HG03095 (cell line): ENCODE results near the gene KIAA2012.

Experiments
- ATAC-seq: cut with Tn5 transposase; IDR thresholded peaks from one replicate; pipeline ENCODE4 v1.9.1; 2021; ENCODE audit warnings: moderate library complexity; ENCODE audit not compliant: unreplicated experiment

Gene KIAA2012

GRCh38 chr2:202074324-202074723 is 1.3 kb downstream of the KIAA2012 start:
- no peak for ATAC-seq

GRCh38 chr2:202079310-202079709 is 6.3 kb downstream of the KIAA2012 start:
- no peak for ATAC-seq

- ATAC-seq, result no peak
Observed at GRCh38 chr2:202084265-202084664, 11.2 kb downstream of the KIAA2012 start.

DNA sequence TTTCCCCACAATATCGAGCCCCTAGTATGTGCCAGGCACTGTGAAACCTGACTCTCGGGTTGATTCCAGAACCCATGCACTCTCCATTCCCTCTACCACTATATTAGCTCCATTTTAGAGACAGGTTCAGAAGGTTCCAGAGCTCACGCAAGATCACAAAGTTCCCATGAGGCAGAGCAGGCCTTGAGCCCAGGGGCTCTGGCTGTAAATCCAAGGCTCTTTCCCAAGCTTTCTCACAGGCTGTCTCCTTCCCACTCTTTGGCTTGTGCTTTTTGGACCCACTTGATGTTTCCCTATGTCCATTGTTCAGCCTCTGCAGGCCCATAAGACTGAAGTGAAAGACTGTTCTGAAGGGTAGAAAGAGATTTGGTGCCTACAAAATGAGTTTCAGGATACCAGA is 15.7 kb downstream of the KIAA2012 start:
- no peak for ATAC-seq

- no peak for ATAC-seq
Observed at GRCh38 chr2:202090530-202090929, 17.5 kb downstream of the KIAA2012 start.

GRCh38 chr2:202091476-202091875 is 18.4 kb downstream of the KIAA2012 start:
- no peak for ATAC-seq

DNA sequence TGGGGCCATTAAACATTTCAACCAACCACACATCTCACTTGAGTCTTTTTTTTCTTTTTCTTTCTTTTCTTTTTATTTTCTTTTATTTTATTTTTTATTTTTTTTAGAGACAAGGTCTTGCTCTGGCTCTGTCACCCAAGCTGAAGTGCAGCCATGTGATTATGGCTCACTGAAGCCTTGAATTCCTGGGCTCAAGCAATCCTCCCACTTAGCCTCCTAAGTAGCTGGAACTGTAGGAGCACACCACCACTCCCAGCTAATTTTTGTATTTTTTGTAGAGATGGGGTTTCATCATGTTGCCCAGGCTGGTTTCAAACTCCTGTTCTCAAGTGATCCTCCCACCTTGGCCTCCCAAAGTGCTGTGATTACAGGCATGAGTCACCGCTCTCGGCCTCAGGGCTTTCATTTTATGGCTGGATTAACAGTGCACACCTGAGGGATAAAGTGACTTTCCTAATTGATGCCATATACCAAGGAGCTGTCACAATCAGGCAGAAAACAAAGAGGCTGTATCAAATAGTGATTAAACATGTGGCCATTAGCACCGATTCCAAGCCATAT is 21.5 kb downstream of the KIAA2012 start:
- no peak for ATAC-seq

DNA sequence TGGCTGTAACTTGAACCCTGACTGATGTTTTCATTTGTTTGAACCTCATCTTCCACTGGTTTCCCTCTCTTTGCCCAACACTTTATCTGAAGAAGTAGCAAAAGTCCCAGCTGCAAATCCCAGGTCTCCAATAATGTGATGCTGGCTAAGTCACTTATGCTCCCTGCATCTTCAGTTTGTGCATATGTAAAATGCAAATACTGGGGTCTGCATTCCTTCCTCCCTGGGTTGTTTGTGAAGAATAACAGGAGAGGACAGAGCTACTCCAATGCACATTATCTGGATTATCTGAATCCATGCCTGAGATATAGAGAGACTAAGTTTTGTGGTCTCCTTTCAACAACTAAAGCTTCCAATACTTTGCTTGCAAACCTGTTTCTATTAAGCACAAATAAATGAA is 22.2 kb downstream of the KIAA2012 start:
- no peak for ATAC-seq

DNA sequence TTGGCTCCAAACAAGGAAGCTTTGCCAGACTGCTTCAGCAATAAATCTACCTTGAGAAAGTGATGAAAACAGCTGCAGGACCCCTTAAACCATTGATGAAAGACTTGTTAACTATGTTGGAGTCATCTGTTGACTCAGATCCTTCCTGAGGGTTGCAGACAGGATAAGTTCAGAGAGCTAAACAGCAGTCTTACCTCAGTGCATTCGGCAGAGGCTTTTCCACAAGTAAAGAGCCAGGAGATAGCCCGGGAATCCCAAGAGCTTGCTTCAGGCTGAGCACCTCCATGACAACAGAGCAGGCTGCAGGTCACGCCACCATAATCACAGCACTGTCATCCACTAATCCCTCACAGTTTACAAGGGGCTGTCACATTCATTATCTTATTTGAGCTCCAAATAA is 23.7 kb downstream of the KIAA2012 start:
- no peak for ATAC-seq

DNA sequence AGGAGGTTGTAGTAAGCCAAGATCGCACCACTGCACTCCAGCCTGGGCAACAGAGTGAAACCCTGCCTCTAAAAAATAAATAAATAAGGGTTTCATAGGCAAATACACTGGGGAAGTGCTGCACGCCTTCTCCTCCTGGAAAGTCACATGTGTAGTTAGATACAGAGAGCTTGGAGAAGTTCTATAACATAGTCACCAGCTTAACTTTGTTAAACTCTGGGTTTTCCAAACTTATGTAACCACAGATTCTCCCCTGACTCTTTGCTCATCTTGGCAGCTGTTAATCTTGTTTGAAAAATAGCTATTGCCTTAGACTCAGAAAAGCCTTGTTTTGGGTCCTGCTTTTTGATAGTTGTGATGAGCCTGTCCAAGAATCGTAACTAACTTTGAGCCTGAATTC is 25.2 kb downstream of the KIAA2012 start:
- ATAC-seq, result no peak

GRCh38 chr2:202099515-202099914 is 26.5 kb downstream of the KIAA2012 start:
- no peak for ATAC-seq

DNA sequence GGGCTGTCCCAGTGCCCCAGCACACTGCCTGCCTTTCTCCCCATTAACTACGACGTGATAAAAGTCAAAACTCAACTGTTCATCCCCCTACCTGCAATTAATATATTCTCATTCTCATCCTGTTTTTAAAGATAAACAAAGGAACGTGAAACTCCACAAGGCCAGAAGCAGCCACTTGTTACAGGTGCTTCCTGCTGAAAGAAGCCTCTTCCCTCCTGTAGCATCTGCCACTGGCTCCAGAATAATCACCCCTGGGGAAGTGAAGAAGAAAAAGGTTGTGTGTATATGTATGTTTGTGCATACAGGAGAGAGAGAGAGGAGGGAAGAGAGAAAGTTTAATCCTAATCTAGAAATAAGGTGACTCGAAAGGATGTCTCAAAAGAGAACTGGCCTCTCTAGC is 27.1 kb downstream of the KIAA2012 start:
- ATAC-seq, result no peak

DNA sequence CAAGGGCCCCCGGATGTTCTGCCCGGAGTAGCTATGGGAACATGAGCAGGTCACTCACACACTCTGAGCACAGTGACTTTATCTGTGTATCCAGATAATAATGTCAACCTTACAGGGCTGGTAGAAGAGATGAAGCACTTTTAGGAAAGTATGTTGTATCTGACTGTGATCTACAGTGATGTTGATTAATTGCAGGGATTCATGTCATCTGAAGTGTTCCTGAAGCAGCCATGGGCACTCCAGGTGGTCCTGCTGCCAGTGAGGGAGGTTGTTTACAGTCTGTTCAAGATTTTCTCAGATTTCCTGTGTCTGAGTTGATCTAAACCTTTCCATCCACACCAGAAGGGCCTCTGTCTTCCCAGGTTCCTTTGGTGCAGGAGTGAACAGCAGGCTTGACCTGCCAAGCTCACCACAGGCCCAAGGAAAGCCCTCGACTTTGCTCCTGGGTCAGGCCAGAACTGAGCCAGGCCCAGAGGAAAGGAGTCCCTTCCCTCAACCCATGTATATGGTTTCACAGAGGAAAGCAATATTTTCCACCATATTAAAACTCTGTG is 28.0 kb downstream of the KIAA2012 start:
- ATAC-seq, result no peak

DNA sequence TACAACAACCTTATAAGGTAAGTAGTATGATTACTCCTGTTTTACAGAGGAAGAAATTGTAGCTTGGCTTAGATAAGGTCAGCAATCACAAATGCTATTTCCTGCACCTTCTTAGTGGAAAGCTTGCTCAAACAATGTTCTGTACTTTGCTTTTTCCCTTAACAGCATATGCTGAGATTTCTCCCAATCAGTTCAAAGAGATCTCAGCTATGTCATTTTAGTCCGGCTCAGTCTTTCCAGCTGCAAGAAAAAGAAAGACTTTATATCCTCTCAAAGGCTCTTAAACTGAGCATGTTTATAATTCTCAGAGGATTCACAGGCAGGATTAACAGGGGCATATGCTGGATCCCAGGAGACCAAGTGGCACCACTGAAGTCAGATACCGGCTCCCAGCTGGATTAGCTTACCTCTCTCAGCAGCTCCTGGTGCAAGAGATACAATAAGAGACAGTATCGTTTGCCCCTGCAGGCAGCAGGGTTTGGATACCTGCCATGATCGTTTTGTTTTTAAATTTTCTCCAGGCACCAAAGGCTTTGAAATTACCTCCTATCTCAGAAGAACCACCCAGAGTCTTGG is 29.5 kb downstream of the KIAA2012 start:
- ATAC-seq, result no peak

DNA sequence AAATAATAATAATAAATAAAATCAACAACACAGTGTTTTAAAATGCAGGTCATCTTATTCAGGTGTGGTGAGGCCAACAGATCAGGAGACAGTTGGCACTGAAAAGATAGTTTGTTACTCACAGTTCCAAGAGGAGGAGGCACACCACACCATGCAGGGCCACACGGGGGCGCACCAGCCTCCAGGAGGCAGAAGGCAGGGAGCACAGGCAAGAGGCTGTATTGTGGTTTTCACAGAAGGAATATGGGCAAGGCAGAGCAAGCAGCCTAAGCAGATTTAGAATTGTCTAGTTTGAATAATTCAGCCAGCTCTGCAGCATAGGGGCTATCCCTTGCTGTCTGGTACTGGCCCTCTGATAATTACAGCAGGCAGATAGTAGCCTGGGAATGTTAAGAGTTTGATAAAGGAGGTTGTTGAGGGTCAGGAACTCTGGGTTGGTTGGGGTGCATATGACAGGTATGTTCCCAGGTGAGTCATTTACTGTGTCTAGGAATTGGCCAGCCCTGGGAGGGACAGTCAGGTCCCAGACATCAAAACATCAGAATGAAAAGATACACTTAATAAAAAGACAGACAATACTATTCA is 31.3 kb downstream of the KIAA2012 start:
- no peak for ATAC-seq

GRCh38 chr2:202105025-202105424 is 32.0 kb downstream of the KIAA2012 start:
- ATAC-seq, result no peak

DNA sequence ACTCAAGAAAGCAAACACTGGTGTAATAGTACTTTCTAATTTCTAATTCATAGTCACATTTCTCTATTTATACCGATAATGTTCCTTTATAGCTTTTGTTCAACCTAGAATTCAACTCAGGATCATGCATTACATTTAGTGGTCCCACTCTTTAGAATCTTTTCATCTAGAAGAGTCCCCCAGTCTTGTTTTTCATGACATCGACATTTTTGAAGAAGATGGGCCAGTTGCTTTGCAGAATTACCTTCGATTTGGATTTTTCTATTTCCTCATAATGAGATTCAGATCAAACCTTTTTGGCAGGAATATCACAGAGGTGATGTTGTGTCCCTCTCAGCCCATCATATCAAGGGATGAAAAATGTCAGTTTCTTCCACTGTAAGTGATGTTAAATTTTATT is 35.3 kb downstream of the KIAA2012 start:
- ATAC-seq, result no peak

GRCh38 chr2:202109139-202109736 is 36.2 kb downstream of the KIAA2012 start:
- no peak for ATAC-seq

- ATAC-seq, result no peak
Observed at GRCh38 chr2:202109737-202110184, 36.7 kb downstream of the KIAA2012 start.

DNA sequence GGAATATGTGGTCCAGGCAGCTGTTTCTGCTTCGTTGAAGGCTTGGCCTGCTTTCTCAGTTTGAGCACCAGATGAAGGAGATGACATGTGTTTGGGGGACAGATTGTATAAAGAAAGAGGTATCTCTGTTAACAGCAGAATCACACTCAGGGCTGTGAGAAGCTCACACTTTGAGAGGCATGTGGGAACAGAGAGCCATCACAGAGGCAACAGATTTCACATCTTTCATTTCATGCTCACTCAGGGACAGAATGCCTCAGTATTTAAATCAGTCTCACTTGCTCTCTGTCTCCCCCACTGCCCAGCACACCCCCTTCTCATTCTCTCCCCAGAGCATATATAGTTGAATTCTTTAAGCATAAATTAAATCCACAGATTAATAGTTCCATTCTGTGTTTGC is 37.4 kb downstream of the KIAA2012 start:
- ATAC-seq, result no peak

GRCh38 chr2:202112041-202112440 is 39.0 kb downstream of the KIAA2012 start:
- ATAC-seq, result no peak

DNA sequence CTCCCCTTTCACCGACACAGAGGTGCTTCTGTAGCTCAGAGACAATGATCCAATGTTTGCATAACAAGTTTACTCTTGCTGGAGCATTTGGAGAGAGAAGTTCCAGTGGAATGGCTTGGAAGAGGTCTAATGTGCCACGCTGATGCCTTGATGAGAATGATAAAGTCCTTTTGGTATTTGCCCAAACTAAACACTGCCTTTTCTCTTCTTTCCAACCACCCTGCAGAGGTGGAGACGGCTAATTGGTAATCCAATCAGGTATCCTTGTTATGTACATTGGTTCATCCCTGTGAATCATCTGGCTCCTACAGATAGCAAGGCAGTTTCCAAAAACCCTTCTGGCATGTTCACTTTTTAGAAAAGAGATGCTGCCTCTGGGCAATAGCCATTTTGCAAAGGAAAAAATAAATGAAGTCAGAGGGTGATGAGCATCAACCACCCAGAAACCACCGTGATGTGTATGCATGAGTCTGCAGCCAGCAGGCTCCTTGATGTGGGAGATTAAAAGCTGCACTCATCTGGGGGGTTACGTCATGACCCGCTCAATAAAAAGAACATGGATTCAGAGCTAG is 40.6 kb downstream of the KIAA2012 start:
- ATAC-seq, result no peak
